ENCODE measurements around the gene PHACTR2. TPM values are rescaled to one million over a fixed set of nuclear protein-coding genes. Genes with fewer than 3 reads are reported as not detected.

PHACTR2 gene
- total RNA-seq, 1 experiment from 2014 or later = 14.6 TPM

- no peak for DNase-seq (ENCODE audit: low read depth)
Observed at GRCh38 chr6:143742070-143742954, 64.5 kb downstream of the PHACTR2 start.

GRCh38 chr6:143742955-143743255, 65.1 kb downstream of the PHACTR2 start:
- DNase-seq (ENCODE audit: low read depth) = no peak

- no peak for DNase-seq (ENCODE audit: low read depth)
Observed at GRCh38 chr6:143743301-143744166, 65.8 kb downstream of the PHACTR2 start.

GRCh38 chr6:143744551-143745165, 66.9 kb downstream of the PHACTR2 start:
- DNase-seq (ENCODE audit: low read depth) = peak; percentile 5

- no peak for DNase-seq (ENCODE audit: low read depth)
Observed at GRCh38 chr6:143745166-143746133, 67.7 kb downstream of the PHACTR2 start.

- no peak for DNase-seq (ENCODE audit: low read depth)
Observed at GRCh38 chr6:143746202-143747119, 68.7 kb downstream of the PHACTR2 start.

- no peak for DNase-seq (ENCODE audit: low read depth)
Observed at GRCh38 chr6:143747347-143747842, 69.6 kb downstream of the PHACTR2 start.

- no peak for DNase-seq (ENCODE audit: low read depth)
Observed at GRCh38 chr6:143749891-143750290, 72.1 kb downstream of the PHACTR2 start.

GRCh38 chr6:143750877-143751276, 73.1 kb downstream of the PHACTR2 start:
- no peak for DNase-seq (ENCODE audit: low read depth)

- DNase-seq (ENCODE audit: low read depth) = no peak
Observed at GRCh38 chr6:143752459-143752858, 74.7 kb downstream of the PHACTR2 start.

GRCh38 chr6:143753678-143754077, 75.9 kb downstream of the PHACTR2 start:
- DNase-seq (ENCODE audit: low read depth) = no peak

- DNase-seq (ENCODE audit: low read depth) = no peak
Observed at GRCh38 chr6:143754204-143754603, 76.4 kb downstream of the PHACTR2 start.

GRCh38 chr6:143755301-143755744, 77.6 kb downstream of the PHACTR2 start:
- peak; percentile 56 for DNase-seq (ENCODE audit: low read depth)

- no peak for DNase-seq (ENCODE audit: low read depth)
Observed at GRCh38 chr6:143757346-143757832, 79.6 kb downstream of the PHACTR2 start.

- no peak for DNase-seq (ENCODE audit: low read depth)
Observed at GRCh38 chr6:143758551-143758950, 80.8 kb downstream of the PHACTR2 start.

GRCh38 chr6:143759666-143760065, 81.9 kb downstream of the PHACTR2 start:
- no peak for DNase-seq (ENCODE audit: low read depth)

- no peak for DNase-seq (ENCODE audit: low read depth)
Observed at GRCh38 chr6:143761074-143761473, 83.3 kb downstream of the PHACTR2 start.

GRCh38 chr6:143762126-143762525, 84.4 kb downstream of the PHACTR2 start:
- DNase-seq (ENCODE audit: low read depth) = no peak

- no peak for DNase-seq (ENCODE audit: low read depth)
Observed at GRCh38 chr6:143765422-143766184, 87.8 kb downstream of the PHACTR2 start.

Data from Daoy (cell line).